EL (cell line): ENCODE results near the gene S100A16.

Source experiments
- DNase-seq: peaks from one replicate; pipeline ENCODE4 v3.0.0-alpha.2; 2016

The S100A16 gene

GRCh38 chr1:153560771-153561465, 52.0 kb downstream of the S100A16 start:
- DNase-seq, result no peak

DNA sequence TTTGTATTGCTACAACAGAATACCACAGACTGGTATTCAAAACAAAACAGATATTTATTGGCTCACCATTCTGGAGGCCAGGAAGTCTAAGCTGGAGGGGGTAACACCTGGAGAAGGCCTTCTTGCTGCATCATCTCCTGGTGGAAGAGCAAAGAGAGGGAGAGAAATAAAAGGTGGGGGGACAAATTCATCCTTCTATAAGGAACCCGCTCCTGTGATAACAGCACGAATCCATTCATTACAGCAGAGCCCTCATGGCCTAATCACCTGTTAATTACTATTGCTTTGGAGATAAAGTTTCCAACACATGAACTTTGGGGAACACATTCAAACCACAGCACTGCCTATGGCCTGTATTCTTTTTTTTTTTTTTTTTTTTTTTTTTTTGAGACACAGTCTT, 52.7 kb downstream of the S100A16 start:
- DNase-seq, result no peak

DNA sequence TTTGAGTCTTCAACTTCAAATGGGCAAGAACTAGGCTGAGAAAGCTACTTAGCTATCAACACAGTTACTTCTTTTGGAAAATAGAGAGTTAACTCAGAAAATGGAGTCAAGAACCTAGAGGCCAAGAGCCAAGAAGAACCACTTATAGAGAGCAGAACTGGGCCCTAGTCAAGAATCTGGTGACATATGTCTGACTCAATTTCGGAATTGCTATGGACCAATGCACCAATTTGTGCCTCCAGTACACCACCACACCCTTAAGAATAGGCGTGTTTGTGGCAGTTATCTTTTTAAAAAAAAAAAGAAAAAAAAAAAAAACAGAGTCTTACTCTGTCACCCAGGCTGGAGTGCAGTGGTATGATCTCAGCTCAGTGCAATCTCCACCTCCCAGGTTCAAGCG, 55.1 kb downstream of the S100A16 start:
- DNase-seq, result no peak
